ENCODE measurements around the gene UBA5. TPM values are rescaled to one million over a fixed set of nuclear protein-coding genes. Genes with fewer than 3 reads are reported as not detected.

Gene UBA5
- total RNA-seq, 1 donor from 2014 or later, result 84.7 TPM

GRCh38 chr3:132679911-132680310 lies 19.8 kb downstream of the UBA5 start:
- Histone ChIP-seq H3K4me2 (no peak overlapping the region), H3K9me3 (ENCODE audit: low read depth) (no peaks in the 10 kb centered on the region), H3K79me2 (ENCODE audit: low read depth) (no peaks in the 10 kb centered on the region), H3K9ac (no peak overlapping the region), H3K4me1 (no peaks in the 10 kb centered on the region), H2AFZ (replicated peaks) (no peak overlapping the region), H3K4me3 (no peak overlapping the region), H3K27ac (no peak overlapping the region), H3F3A (ENCODE audit: low read depth) (peaks cover 9% of the 10 kb centered on the region), H3K27me3 (no peaks in the 10 kb centered on the region), H4K20me1 (ENCODE audit: low read depth) (no peaks in the 10 kb centered on the region), H3K36me3 (peaks cover 33% of the 10 kb centered on the region)
- peaks cover 22% of the 10 kb centered on the region for H3K36me3 Mint-ChIP-seq
- DNase-seq (ENCODE audit: low spot score), result no peak
- H3K9me3 Mint-ChIP-seq, result no peaks in the 10 kb centered on the region
- no peak overlapping the region for H3K27ac Mint-ChIP-seq
- no peaks in the 10 kb centered on the region for H3K4me1 Mint-ChIP-seq
- no peak for TF ChIP-seq EZH2phosphoT487 (IDR thresholded peaks at IDR 0.05)
- no peak overlapping the region for H3K4me3 Mint-ChIP-seq
- H3K27me3 Mint-ChIP-seq (ENCODE audit: insufficient read depth, low read depth), result no peaks in the 10 kb centered on the region

DNA sequence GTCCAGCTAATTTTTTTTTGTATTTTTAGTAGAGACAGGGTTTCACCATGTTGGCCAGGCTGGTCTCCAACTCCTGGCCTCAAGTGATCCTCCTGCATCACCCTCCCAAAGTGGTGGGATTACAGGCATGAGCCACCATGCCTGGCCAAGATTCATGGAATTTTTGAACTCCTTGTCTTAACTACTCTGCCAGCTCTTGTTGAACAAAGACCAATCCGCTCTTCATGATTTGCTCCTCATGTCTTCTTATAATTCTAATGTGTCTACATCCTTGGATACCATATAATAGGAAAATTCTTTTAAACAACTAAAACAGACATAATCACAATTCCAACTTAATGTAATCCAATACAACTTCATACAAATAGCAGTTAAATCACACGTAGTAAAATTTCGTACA lies 21.3 kb downstream of the UBA5 start:
- Histone ChIP-seq H3K79me2 (ENCODE audit: low read depth) (no peaks in the 10 kb centered on the region), H3F3A (ENCODE audit: low read depth) (peaks cover 6% of the 10 kb centered on the region), H3K4me2 (no peak overlapping the region), H3K9ac (no peak overlapping the region), H3K36me3 (peaks cover 30% of the 10 kb centered on the region), H3K9me3 (ENCODE audit: low read depth) (no peaks in the 10 kb centered on the region), H3K4me1 (no peaks in the 10 kb centered on the region), H3K27me3 (no peaks in the 10 kb centered on the region), H3K27ac (no peak overlapping the region), H4K20me1 (ENCODE audit: low read depth) (no peaks in the 10 kb centered on the region), H3K4me3 (no peak overlapping the region), H2AFZ (replicated peaks) (no peak overlapping the region)
- Mint-ChIP-seq H3K4me1 (no peaks in the 10 kb centered on the region), H3K9me3 (no peaks in the 10 kb centered on the region), H3K36me3 (peaks cover 18% of the 10 kb centered on the region), H3K27me3 (ENCODE audit: insufficient read depth, low read depth) (no peaks in the 10 kb centered on the region), H3K4me3 (no peak overlapping the region), H3K27ac (no peak overlapping the region)
- no peak for DNase-seq (ENCODE audit: low spot score)
- TF ChIP-seq, protein P1, sequence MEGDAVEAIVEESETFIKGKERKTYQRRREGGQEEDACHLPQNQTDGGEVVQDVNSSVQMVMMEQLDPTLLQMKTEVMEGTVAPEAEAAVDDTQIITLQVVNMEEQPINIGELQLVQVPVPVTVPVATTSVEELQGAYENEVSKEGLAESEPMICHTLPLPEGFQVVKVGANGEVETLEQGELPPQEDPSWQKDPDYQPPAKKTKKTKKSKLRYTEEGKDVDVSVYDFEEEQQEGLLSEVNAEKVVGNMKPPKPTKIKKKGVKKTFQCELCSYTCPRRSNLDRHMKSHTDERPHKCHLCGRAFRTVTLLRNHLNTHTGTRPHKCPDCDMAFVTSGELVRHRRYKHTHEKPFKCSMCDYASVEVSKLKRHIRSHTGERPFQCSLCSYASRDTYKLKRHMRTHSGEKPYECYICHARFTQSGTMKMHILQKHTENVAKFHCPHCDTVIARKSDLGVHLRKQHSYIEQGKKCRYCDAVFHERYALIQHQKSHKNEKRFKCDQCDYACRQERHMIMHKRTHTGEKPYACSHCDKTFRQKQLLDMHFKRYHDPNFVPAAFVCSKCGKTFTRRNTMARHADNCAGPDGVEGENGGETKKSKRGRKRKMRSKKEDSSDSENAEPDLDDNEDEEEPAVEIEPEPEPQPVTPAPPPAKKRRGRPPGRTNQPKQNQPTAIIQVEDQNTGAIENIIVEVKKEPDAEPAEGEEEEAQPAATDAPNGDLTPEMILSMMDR (IDR thresholded peaks at IDR 0.05), result no peak
- TF ChIP-seq EZH2phosphoT487 (IDR thresholded peaks at IDR 0.05) (no peak), EZH2 (IDR thresholded peaks at IDR 0.05) (no peak)

DNA sequence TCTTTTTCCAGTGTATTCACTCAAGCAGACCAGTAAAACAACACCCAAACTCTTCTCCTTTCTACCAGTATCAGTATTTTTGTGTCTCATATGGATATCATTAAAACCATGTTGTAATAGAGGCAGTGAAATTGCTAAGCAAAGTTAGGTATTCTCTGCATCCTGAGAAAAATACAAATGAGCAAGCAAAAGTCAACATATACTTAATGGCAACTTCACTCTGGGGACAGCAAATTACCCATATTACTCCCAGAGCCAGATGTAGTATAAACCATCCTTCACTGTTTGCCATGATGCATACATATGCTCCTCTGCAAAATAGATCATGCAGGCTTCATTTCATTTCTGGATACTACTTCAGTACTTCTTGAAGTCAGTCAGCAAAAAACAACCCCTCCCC lies 22.1 kb downstream of the UBA5 start:
- Histone ChIP-seq H3K79me2 (ENCODE audit: low read depth) (no peaks in the 10 kb centered on the region), H2AFZ (replicated peaks) (no peak overlapping the region), H3K4me1 (no peaks in the 10 kb centered on the region), H3K4me3 (no peak overlapping the region), H3F3A (ENCODE audit: low read depth) (peaks cover 3% of the 10 kb centered on the region), H3K4me2 (no peak overlapping the region), H3K9ac (no peak overlapping the region), H3K27ac (no peak overlapping the region), H3K9me3 (ENCODE audit: low read depth) (no peaks in the 10 kb centered on the region), H4K20me1 (ENCODE audit: low read depth) (no peaks in the 10 kb centered on the region), H3K27me3 (no peaks in the 10 kb centered on the region), H3K36me3 (peaks cover 37% of the 10 kb centered on the region)
- H3K36me3 Mint-ChIP-seq, result peaks cover 18% of the 10 kb centered on the region
- no peaks in the 10 kb centered on the region for H3K4me1 Mint-ChIP-seq
- no peaks in the 10 kb centered on the region for H3K9me3 Mint-ChIP-seq
- H3K4me3 Mint-ChIP-seq, result no peak overlapping the region
- no peak for DNase-seq (ENCODE audit: low spot score)
- H3K27me3 Mint-ChIP-seq (ENCODE audit: insufficient read depth, low read depth), result no peaks in the 10 kb centered on the region
- H3K27ac Mint-ChIP-seq, result no peak overlapping the region
- TF ChIP-seq EZH2 (IDR thresholded peaks at IDR 0.05), result no peak
- TF ChIP-seq, protein P1 (IDR thresholded peaks at IDR 0.05), result no peak
- TF ChIP-seq EZH2phosphoT487 (IDR thresholded peaks at IDR 0.05), result no peak

DNA sequence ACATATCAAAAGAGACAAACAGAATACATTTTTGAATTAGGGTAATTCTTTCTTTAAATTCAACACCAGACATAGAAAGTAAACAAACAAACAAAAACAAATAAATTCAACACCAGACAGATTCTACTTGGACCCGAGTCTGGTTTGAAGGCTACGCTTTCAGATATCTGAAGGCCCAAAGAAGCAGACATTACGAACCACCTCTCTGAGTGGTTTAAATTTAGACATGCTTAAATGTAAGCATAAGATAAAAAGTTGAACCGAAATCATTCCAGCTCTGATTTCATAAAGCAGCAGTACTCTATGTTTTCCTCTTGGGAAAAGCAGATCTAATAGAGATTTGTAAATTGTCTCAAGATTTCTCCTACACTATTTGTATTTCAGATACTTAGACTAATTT lies 29.9 kb downstream of the UBA5 start:
- no peak for DNase-seq (ENCODE audit: low spot score)
- Mint-ChIP-seq H3K27ac (no peak overlapping the region), H3K27me3 (ENCODE audit: insufficient read depth, low read depth) (no peaks in the 10 kb centered on the region), H3K4me3 (no peak overlapping the region), H3K9me3 (no peaks in the 10 kb centered on the region), H3K36me3 (peaks cover 16% of the 10 kb centered on the region), H3K4me1 (no peaks in the 10 kb centered on the region)
- TF ChIP-seq, protein P1 (IDR thresholded peaks at IDR 0.05), result no peak
- TF ChIP-seq EZH2phosphoT487 (IDR thresholded peaks at IDR 0.05) (no peak), EZH2 (IDR thresholded peaks at IDR 0.05) (no peak)
- Histone ChIP-seq H3K4me2 (no peak overlapping the region), H3F3A (ENCODE audit: low read depth) (no peaks in the 10 kb centered on the region), H3K9me3 (ENCODE audit: low read depth) (no peaks in the 10 kb centered on the region), H3K27me3 (no peaks in the 10 kb centered on the region), H3K4me3 (no peak overlapping the region), H2AFZ (replicated peaks) (no peak overlapping the region), H3K27ac (no peak overlapping the region), H4K20me1 (ENCODE audit: low read depth) (no peaks in the 10 kb centered on the region), H3K4me1 (no peaks in the 10 kb centered on the region), H3K36me3 (peaks cover 37% of the 10 kb centered on the region), H3K79me2 (ENCODE audit: low read depth) (no peaks in the 10 kb centered on the region), H3K9ac (no peak overlapping the region)
